Measurements from ENCODE around the gene RNGTT.

DNA sequence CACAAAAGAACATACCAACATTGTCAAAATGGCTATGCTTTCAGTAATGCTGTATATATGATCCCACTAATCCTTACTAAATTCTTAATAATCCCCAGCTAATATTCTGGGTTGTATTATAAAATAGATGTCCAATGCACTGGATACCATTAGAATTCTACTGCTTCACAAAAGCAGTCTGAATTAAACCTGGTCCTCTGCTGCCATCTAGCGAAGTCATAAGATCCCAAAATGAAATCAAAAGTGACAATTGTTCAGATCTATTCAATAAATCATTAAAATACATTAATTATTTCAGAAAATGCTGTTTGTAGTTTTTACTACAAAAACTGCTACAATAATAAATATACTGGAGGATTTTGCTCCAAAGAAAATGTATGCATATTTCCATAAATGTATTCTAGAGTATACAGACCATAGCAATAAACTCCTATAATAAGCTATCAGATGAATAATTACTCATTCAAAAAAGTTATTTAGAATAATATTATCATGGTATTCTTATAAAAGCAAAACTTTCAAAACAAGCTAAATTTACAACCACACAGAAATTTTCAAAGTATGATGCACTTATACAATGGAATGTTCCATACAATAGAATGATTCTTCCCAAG, 92.6 kb downstream of the RNGTT start:
- TF ChIP-seq, protein P1, sequence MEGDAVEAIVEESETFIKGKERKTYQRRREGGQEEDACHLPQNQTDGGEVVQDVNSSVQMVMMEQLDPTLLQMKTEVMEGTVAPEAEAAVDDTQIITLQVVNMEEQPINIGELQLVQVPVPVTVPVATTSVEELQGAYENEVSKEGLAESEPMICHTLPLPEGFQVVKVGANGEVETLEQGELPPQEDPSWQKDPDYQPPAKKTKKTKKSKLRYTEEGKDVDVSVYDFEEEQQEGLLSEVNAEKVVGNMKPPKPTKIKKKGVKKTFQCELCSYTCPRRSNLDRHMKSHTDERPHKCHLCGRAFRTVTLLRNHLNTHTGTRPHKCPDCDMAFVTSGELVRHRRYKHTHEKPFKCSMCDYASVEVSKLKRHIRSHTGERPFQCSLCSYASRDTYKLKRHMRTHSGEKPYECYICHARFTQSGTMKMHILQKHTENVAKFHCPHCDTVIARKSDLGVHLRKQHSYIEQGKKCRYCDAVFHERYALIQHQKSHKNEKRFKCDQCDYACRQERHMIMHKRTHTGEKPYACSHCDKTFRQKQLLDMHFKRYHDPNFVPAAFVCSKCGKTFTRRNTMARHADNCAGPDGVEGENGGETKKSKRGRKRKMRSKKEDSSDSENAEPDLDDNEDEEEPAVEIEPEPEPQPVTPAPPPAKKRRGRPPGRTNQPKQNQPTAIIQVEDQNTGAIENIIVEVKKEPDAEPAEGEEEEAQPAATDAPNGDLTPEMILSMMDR (IDR thresholded peaks at IDR 0.05; ENCODE audit: poor library complexity) = peak; percentile 70
- TF ChIP-seq EZH2phosphoT487 (IDR thresholded peaks at IDR 0.05; ENCODE audit: low read depth, severe bottlenecking, unreplicated experiment) = no peak
- no peak for TF ChIP-seq EZH2 (IDR thresholded peaks at IDR 0.05; ENCODE audit: borderline replicate concordance)

Data from hepatocyte (in vitro differentiated cells).